ENCODE measurements around the gene CFAP299.

DNA sequence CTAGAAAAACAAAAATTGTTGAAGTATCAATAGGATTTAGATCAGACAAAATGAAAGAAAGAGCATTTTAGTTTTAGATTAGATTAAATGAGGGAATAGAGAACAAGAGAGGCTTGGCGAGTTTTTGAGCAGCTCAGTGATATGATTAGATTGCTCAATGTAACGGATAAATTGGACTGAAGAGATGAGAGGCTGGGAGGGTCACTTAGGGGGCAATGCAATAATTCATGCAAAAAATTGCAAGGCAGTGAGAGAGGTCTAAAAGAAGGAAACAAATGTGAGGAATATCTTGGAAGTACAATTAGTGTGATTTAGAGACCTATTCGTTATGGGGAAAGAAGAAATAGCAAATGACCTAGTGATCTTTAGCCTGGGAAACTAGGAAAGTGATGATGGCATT is 644.7 kb downstream of the CFAP299 start:
- TF ChIP-seq CTCF (IDR thresholded peaks at IDR 0.05; ENCODE audit: low read length) = no peak
- no peak for TF ChIP-seq EZH2 (IDR thresholded peaks at IDR 0.05; ENCODE audit: borderline replicate concordance, low read length)
